HCT116 (cell line): Measurements from ENCODE around the gene GRIN2A. TPM values are rescaled to one million over a fixed set of nuclear protein-coding genes. Genes with fewer than 3 reads are reported as not detected.

Experiments
- ATAC-seq: fragments of 200-7000 bp; cut with Tn5 transposase; 2 replicates; pipeline ENCODE4 v1.9.1; 2020; ENCODE audit warnings: mild to moderate bottlenecking, moderate library complexity
- BruUV-seq: library from RNA; stranded (reverse); fragments of 400-500 nt; replicated peaks from 2 replicates; lab custom pipeline; 2021; lab: Mats Ljungman, UMichigan
- CTCF ChIA-PET: fragments of 300-600 bp; sonication (Branson Sonifier 250); formaldehyde crosslinking; loops from one replicate; lab custom pipeline; 2021; ENCODE audit warnings: antibody characterized with exemption; lab: Charles Lee
- POLR2A ChIA-PET: fragments of 300-600, 350-600 bp; sonication (Branson Sonifier 250); formaldehyde crosslinking; loops from one replicate; lab custom pipeline; 2021; ENCODE audit warnings: antibody characterized with exemption; lab: Charles Lee
- RAD21 ChIA-PET, 2 experiments: fragments of 300-600 bp; sonication (Branson Sonifier 250); formaldehyde crosslinking; loops; one replicate each; lab custom pipeline; 2023; ENCODE audit warnings: low total read pairs in 2 of 2; ENCODE audit not compliant: uncharacterized antibody in 2 of 2, unreplicated experiment in 2 of 2, low non-redundant PET in 1 of 2; lab: Charles Lee
- DNase-seq: peaks from one replicate; pipeline ENCODE4 v3.0.0-alpha.2; 2010; ENCODE audit warnings: low read depth, low spot score
- H2AFZ ChIP-seq: fragments of 200-600 bp; shearing (Covaris generic), sonication (generic); 2 replicates; pipeline ENCODE4 v1.6.1; 2017; ENCODE audit warnings: low read depth, mixed run types, mixed read lengths, antibody characterized with exemption, low read length; ENCODE audit not compliant: poor library complexity, severe bottlenecking
- H3K27ac ChIP-seq: 2 replicates; pipeline ENCODE4 v1.5.1; 2012; ENCODE audit warnings: low read depth, low read length
- H3K27me3 ChIP-seq: fragments of 200-600 bp; sonication (generic); 2 replicates; pipeline ENCODE4 v1.6.1; 2016; ENCODE audit warnings: mixed run types, low read length, mixed read lengths; ENCODE audit not compliant: insufficient read depth
- H3K36me3 ChIP-seq, 2 experiments: fragments of 200-500 bp in 1 of 2; fragments of 200-600 bp in 1 of 2; sonication (Bioruptor generic) in 1 of 2; sonication (generic) in 1 of 2; 2 replicates each; pipeline versions ENCODE4 v1.5.1 to v1.6.1; 2014 to 2016; ENCODE audit warnings: low read length in 2 of 2, inconsistent platforms in 1 of 2, mixed read lengths in 1 of 2, mixed run types in 1 of 2; ENCODE audit not compliant: insufficient read depth in 2 of 2, control insufficient read depth in 1 of 2
- H3K4me1 ChIP-seq, 2 experiments: fragments of 200-600 bp in 1 of 2; sonication (generic) in 1 of 2; 2 replicates each; pipeline versions ENCODE4 v1.5.1 to v1.6.1; 2012 to 2017; ENCODE audit warnings: low read length in 2 of 2, inconsistent platforms in 1 of 2, mild to moderate bottlenecking in 1 of 2, mixed read lengths in 1 of 2, mixed run types in 1 of 2, moderate library complexity in 1 of 2; ENCODE audit not compliant: insufficient read depth in 2 of 2, control insufficient read depth in 1 of 2
- H3K4me2 ChIP-seq: fragments of 200-600 bp; sonication (generic); 2 replicates; pipeline ENCODE4 v1.6.1; 2017; ENCODE audit warnings: mixed run types, low read length, mixed read lengths
- H3K4me3 ChIP-seq, 2 experiments: fragments of 200-600 bp in 1 of 2; sonication (generic) in 1 of 2; replicated peaks in 1 of 2; 2 replicates each; pipeline ENCODE4 v1.5.1; 2011 to 2016; ENCODE audit warnings: low read length in 2 of 2, control low read depth in 1 of 2, low read depth in 1 of 2, mild to moderate bottlenecking in 1 of 2, mixed read lengths in 1 of 2, mixed run types in 1 of 2
- H3K79me2 ChIP-seq: fragments of 200-600 bp; sonication (generic); 2 replicates; pipeline ENCODE4 v1.6.1; 2017; ENCODE audit warnings: mild to moderate bottlenecking, mixed run types, low read length, moderate library complexity, mixed read lengths; ENCODE audit not compliant: insufficient read depth
- H3K9ac ChIP-seq: fragments of 200-600 bp; sonication (generic); 2 replicates; pipeline ENCODE4 v1.6.1; 2016; ENCODE audit warnings: low read length, mixed read lengths
- H3K9me2 ChIP-seq: fragments of 200-600 bp; sonication (generic), shearing (Covaris generic); 2 replicates; pipeline ENCODE4 v1.6.1; 2017; ENCODE audit warnings: mixed run types, mild to moderate bottlenecking, moderate library complexity; ENCODE audit not compliant: insufficient read depth
- H3K9me3 ChIP-seq, 2 experiments: fragments of 200-500 bp in 1 of 2; fragments of 200-600 bp in 1 of 2; sonication (Bioruptor generic) in 1 of 2; sonication (generic) in 1 of 2; 2 replicates each; pipeline ENCODE4 v1.6.1; 2014 to 2017; ENCODE audit warnings: low read length in 2 of 2, mixed read lengths in 2 of 2, inconsistent platforms in 1 of 2, low read depth in 1 of 2, mild to moderate bottlenecking in 1 of 2, mixed run types in 1 of 2, moderate library complexity in 1 of 2; ENCODE audit not compliant: control insufficient read depth in 1 of 2, insufficient read depth in 1 of 2
- H4K20me1 ChIP-seq: fragments of 200-600 bp; sonication (generic), shearing (Covaris generic); 2 replicates; pipeline ENCODE4 v1.6.1; 2017; ENCODE audit warnings: mixed run types, mild to moderate bottlenecking, moderate library complexity; ENCODE audit not compliant: insufficient read depth
- CBX3 ChIP-seq: IDR thresholded peaks from 2 replicates; pipeline ENCODE4 v1.6.1; 2012; ENCODE audit warnings: low read depth
- CEBPB ChIP-seq: IDR thresholded peaks from 2 replicates; pipeline ENCODE4 v1.6.1; 2012; ENCODE audit warnings: low read depth
- CTCF ChIP-seq, 3 experiments: fragments of 200-600 bp in 1 of 3; sonication (generic) in 1 of 3; IDR thresholded peaks in 2 of 3; conservative IDR thresholded peaks in 1 of 3; 2 replicates each; pipeline ENCODE4 v1.5.1; 2012 to 2017; ENCODE audit warnings: low read depth in 2 of 3, low read length in 2 of 3, antibody characterized with exemption in 1 of 3, borderline replicate concordance in 1 of 3, control low read depth in 1 of 3, mild to moderate bottlenecking in 1 of 3, mixed read lengths in 1 of 3, mixed run types in 1 of 3, moderate library complexity in 1 of 3; ENCODE audit not compliant: insufficient read depth in 1 of 3
- EGR1 ChIP-seq: IDR thresholded peaks from 2 replicates; pipeline ENCODE4 v1.6.1; 2012; ENCODE audit warnings: low read depth
- EZH2phosphoT487 ChIP-seq: fragments of 200-600 bp; IDR thresholded peaks from 2 replicates; pipeline ENCODE4 v1.6.1; 2018; ENCODE audit warnings: antibody characterized with exemption, borderline replicate concordance
- JUND ChIP-seq: IDR thresholded peaks from 2 replicates; pipeline ENCODE4 v1.6.1; 2012
- POLR2A ChIP-seq: IDR thresholded peaks from 2 replicates; pipeline ENCODE4 v1.7.0; 2011; ENCODE audit warnings: borderline replicate concordance; ENCODE audit not compliant: insufficient read depth, insufficient read length; ENCODE audit errors: extremely low read depth
- POLR2AphosphoS5 ChIP-seq: IDR thresholded peaks from 2 replicates; pipeline ENCODE4 v1.6.1; 2011; ENCODE audit warnings: mild to moderate bottlenecking, low read depth, low read length, moderate library complexity
- REST ChIP-seq: IDR thresholded peaks from 2 replicates; pipeline ENCODE4 v1.6.1; 2012; ENCODE audit warnings: low read depth
- SRF ChIP-seq: IDR thresholded peaks from 2 replicates; pipeline ENCODE4 v1.6.1; 2012; ENCODE audit warnings: low read depth
- YY1 ChIP-seq: IDR thresholded peaks from 2 replicates; pipeline ENCODE4 v1.6.1; 2011; ENCODE audit warnings: low read length, low read depth, moderate library complexity, mild to moderate bottlenecking; ENCODE audit not compliant: insufficient replicate concordance; ENCODE audit errors: extremely low read depth
- ZNF274 ChIP-seq: fragments of 200-500 bp; sonication (Bioruptor generic); IDR thresholded peaks from 2 replicates; pipeline ENCODE4 v1.6.1; 2014; ENCODE audit warnings: mild to moderate bottlenecking, low read depth, low read length, inconsistent platforms
- intact Hi-C: fragments of 100-400 bp; cut with micrococcal nuclease; formaldehyde crosslinking; loops from 2 replicates; pipeline ENCODE4 v1.10.0; 2022
- total RNA-seq: library from RNA; stranded (reverse); gene quantifications from one replicate; pipeline ENCODE4 v1.2.1, GENCODE V29; 2021; ENCODE audit not compliant: unreplicated experiment
- TF ChIP-seq, protein P1 (sequence below): IDR thresholded peaks from 2 replicates; pipeline ENCODE4 v1.6.1; 2012
- TF ChIP-seq, protein P2 (sequence below): IDR thresholded peaks from 2 replicates; pipeline ENCODE4 v1.6.1; 2012

The GRIN2A gene
- total RNA-seq, 1 experiment from 2014 or later, result 0.02 TPM

DNA sequence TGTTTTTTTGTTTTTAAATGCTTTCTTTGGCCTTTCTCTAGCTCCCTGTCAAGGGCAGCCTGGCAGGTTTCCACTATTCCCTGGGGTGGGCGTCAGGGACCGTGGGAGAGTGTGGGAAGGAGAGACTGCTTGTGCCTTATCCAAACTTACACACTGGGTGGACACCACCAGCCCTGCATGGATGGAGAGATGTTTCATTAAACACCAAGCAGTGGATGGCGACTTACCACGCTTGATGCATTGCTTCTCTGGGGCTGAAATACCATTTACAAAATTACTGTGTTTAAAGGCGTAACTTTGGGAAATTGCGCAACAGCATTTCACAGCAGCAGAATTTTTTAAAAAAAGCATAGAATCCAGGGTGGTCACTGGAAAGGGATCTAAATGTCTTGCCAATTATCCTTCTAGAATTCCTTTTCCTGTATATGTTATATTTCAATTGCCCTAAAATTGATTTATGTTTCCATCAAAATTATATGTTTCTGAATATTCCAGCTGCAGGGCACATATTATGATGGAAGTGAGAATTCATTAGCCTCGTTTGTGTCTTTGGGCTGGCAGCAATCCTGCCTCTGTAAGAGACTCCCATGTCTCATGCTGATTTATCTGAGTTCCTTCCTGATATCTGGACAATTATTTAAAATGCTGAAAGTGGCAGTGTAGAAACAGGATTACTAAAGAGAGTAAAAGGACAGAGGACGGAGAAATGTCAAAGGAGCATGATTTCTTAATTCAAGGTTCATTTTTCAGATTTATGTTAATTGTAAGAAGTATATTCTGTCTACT is 247.3 kb downstream of the GRIN2A start:
- Histone ChIP-seq H3K27me3 (peaks cover 27% of the 10 kb centered on the region), H3K4me1 (no peaks in the 10 kb centered on the region), H3K36me3 (no peaks in the 10 kb centered on the region), H3K4me3 (no peak overlapping the region), H3K9me2 (no peaks in the 10 kb centered on the region), H3K9me3 (no peaks in the 10 kb centered on the region), H3K79me2 (no peaks in the 10 kb centered on the region), H3K27ac (no peak overlapping the region), H2AFZ (no peak overlapping the region), H3K4me2 (no peak overlapping the region), H3K9ac (no peak overlapping the region), H4K20me1 (no peaks in the 10 kb centered on the region)
- CTCF ChIA-PET, result no interaction called here
- DNase-seq (no peak), ATAC-seq (no peak)
- RAD21 ChIA-PET, result no interaction called here
- intact Hi-C loops, result no loop called here
- BruUV-seq, result no TSS peak
- POLR2A ChIA-PET, result no interaction called here
- TF ChIP-seq CEBPB, result no peak
- TF ChIP-seq, protein P1, sequence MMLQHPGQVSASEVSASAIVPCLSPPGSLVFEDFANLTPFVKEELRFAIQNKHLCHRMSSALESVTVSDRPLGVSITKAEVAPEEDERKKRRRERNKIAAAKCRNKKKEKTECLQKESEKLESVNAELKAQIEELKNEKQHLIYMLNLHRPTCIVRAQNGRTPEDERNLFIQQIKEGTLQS, result no peak
- TF ChIP-seq CTCF (IDR thresholded peaks at IDR 0.05 in 2 of 3, conservative IDR thresholded peaks at IDR 0.05 in 1 of 3; ENCODE audit: borderline replicate concordance in 1 of 3, insufficient read depth in 1 of 3, low read depth in 2 of 3, low read length in 2 of 3), result no peak
- no peak for TF ChIP-seq SRF
- TF ChIP-seq, protein P2, sequence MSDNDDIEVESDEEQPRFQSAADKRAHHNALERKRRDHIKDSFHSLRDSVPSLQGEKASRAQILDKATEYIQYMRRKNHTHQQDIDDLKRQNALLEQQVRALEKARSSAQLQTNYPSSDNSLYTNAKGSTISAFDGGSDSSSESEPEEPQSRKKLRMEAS, result no peak
- no peak for TF ChIP-seq ZNF274
- TF ChIP-seq EGR1, result no peak
- TF ChIP-seq POLR2AphosphoS5, result no peak
- TF ChIP-seq JUND, result no peak
- TF ChIP-seq CBX3, result no peak
- TF ChIP-seq EZH2phosphoT487, result no peak
- TF ChIP-seq REST, result no peak
- no peak for TF ChIP-seq YY1
- TF ChIP-seq POLR2A, result no peak
